Colon (tissue), 2 donors: Measurements from ENCODE around the gene USP34.
"Not testable (repeated sequence)": the region's sequence is repeated elsewhere in the genome, so short reads cannot be mapped to it uniquely, and the experiment has no call there.

ENCODE experiments used
- FAIRE-seq: peaks from 2 replicates; lab custom pipeline; 2012; peaks lifted over from hg19 to GRCh38; lab: Jason Lieb, UNC
- donor health status: control.
- donor health status: control.

USP34 gene

DNA sequence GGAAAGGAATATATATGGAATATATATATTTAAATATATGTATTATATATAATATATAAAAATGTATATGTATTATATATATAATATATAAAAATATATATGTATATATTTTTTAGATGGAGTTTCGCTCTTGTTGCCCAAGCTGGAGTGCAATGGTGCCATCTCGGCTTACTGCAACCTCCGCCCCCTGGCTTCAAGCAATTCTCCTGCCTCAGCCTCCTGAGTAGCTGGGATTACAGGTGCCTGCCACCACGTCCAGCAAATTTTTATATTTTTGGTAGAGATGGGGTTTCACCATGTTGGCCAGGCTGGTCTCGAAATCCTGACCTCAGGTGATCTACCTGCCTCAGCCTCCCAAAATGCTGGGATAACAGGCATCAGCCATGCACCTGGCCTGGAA lies 322.8 kb downstream of the USP34 start:
- not testable (repeated sequence) for FAIRE-seq

DNA sequence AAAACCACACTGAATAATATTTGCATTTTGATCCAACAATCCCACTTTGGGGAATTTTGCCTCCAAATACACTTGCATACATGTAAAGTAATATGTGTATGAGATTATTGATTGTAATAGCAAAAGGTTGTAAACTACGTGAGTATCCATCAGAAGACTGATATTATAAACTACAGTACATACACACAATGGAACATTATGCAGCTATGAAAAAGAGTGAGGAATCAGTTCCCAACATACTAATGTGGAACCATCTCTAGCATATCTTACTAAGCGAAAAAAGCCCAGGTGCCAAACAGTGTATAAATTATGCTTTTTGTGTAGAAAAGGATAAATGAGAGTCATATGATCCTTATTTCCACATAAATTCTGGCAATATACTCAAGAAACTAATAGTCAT lies 324.9 kb downstream of the USP34 start:
- no peak for FAIRE-seq

DNA sequence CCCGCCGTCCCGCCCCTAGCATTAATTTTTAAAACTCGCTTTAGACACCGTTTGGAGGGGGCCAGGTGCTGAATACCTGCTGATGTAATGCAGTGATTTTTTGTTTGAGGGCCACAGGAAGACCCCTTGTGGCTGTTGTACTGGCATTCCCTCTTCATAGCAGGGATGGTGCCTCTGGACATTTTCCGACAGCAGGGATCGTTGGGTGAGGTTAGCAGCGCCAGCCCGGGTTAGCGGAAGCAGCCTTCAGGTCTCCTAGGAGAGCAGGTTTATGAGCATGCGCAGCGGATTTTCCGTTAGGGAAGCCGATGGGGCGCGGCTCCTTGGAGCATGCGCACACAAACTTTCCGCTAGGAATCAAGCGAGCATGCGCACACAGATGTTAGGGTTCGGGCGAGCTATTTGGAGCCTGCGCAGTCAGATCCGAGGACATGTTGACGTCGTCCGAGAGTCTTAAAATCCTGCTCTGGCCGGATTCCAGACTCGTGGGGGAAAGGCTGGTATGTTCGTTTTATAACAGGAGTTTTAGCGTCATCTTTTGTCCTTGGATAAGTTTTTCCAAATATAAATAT lies 326.1 kb downstream of the USP34 start:
- FAIRE-seq, result no peak

DNA sequence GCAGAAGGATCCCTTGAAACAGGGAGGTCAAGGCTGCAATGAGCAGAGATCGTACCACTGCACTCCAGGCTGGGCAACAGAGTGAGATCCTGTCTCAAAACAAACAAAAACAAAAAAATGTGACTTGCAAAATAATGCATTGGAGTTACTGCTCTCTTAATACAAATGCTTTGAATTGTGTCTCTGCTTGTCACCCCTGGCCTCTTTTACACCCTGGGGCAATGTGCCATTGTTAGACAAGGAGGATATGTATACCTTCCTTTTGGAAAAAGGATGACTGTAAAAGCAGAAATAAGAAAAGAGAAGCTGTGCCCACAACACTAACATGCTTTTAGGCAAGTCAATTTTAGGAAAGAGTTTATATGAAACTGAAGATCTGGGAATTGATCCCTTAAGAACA lies 329.7 kb downstream of the USP34 start:
- FAIRE-seq, result no peak

DNA sequence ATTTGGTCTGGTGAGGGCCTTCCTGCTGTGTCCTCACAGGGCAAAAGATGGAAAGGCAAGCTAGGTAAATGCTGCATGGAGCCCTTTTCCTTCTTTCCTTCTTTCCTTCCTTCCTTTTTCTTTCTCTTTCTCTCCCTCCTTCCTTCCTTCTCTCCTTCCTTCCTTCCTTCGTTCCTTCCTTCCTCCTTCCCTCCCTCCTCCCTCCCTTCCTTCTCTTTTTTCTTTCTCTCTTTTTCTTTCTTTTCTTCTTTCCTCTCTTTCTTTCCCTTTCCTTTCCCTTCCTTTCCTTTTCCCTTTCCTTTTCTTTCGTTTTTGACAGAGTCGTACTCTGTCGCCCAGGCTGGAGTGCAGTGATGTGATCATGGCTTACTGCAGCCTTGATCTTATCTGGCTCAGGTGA lies 332.0 kb downstream of the USP34 start:
- FAIRE-seq, result no peak
